Non-pigmented ciliary epithelial cell (primary cell): Measurements from ENCODE around the gene APOBEC4.
A peak's percentile ranks its signal among the peaks of the same experiment; 100 is the strongest.

Experiments
- DNase-seq: peaks from one replicate; pipeline ENCODE4 v3.0.0-alpha.2; 2010; ENCODE audit warnings: low read depth

APOBEC4 gene

DNA sequence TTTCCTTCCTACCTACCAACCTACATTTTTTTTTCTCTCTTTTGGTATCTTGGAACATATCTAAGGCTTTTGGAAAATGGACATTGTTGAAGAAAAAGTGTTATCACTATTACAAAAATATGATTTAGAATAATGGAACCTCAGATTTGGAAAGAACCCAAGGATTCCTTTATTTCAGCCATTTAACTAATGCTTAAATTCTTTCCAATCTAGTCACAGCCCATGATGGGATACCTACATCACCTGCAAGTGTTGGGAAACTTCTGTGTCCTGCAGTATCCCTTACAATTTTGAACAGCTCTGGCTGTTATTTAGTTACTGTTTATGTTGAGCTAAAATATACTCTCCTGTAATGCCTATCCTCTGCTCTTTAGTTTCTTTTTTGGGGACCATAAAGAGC is 22.3 kb upstream of the APOBEC4 start:
- DNase-seq: no peak

DNA sequence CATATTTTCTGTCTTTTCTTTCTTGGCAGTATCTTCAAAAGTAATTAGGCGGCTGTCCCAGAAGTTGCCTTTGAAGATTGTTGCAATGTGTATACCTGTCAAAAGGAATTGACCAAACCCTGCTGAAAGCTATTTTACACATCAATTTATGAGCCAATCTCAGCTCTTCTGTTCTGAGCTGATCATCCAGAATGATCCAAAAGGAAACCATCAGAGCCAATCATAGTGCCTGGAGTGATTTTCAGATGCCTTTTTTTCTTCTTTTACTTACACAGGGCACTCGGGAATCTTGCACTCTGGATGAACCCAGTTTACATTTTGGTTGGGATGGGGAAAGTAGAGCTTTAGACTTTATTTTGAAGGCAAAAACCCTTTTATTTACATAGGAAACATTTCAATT is 21.8 kb upstream of the APOBEC4 start:
- DNase-seq: no peak

DNA sequence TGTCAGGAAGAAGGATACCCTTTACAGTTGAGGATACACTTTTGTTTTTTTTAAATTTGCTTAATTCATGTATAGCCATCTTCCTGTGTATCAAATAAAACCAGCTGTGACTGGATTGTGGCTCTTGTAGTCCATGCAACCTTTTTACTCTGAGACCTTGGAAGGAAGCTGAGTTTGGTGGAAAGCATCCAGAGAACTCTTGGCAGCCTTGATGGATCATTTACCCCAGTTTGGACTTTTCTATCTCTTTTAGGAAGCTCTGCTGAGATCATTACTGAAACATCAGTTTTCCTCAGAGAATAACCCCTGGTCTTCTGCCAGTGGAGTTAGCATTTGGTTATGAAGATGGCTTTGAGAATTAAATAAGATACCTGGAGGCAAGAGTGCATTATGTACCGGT is 21.2 kb upstream of the APOBEC4 start:
- DNase-seq: no peak

DNA sequence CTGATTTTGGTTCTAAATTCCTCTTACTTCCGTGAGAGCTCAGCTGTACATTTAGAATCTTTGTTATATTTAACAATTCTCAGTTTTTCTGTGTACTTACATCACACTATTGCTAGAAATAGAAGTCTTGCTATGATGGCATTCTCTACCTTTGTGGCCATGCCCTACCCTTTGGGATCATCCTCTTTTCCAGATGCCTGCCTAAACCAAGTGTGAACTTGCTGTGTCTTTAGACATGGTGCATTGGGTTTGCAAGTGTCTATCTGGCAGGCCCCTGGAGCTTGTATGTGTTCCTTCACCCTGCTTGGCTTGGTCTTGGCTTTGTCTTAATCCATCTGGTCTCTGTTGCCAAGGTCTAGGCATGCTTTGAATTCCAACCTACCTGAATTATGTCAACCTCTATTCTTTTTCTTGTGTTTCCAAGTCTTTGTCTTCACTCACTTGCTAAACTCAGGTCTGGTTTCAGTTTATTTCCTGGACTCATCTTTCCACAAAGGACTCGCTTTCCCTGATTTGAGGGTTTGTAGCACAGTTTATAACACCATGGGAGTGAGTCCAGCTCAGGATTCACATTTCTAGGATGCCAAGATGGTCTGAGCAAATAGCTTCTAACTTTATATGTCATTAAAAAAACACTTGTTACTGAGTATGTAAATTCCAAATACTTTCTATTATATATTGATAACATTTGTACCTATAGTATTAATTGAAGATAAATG is 20.6 kb upstream of the APOBEC4 start:
- no peak for DNase-seq

DNA sequence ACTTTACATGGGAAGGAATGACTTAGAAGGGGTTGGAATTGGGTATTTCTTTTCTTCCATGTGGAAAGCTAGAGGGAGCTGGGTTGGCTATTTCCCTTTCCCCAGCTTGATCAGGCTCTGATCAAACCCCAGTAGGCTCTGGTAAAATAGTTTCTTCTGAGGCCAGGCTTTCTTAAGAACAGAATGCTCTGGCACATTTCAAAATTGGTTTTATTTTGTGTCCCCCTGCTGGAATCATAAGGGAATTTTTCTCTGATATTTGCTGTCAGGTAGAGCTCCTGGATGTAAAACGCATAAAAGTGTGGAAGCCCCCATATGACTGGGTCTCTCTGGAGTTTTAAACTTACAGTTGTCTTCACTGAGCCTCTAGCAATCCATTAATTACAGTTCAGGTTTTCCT is 17.1 kb upstream of the APOBEC4 start:
- no peak for DNase-seq

DNA sequence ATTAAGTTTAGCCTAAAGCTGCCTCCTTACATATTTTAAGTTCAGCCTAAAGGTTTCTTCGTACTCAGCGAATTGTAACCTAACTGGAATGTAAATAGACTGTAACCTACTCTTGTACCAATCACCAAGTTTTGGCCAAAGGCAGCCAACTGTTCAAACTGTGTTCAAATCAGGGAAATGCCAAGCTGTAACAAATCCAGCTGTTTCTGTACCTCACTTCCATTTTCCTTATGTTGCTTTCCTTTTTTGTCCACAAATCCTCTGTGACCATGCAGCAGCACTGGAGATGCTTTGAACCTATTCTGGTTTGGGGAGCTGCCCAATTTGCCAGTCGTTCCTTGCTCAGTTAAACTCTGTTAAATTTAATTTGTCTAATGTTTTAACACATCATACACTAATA is 3.2 kb upstream of the APOBEC4 start:
- no peak for DNase-seq

DNA sequence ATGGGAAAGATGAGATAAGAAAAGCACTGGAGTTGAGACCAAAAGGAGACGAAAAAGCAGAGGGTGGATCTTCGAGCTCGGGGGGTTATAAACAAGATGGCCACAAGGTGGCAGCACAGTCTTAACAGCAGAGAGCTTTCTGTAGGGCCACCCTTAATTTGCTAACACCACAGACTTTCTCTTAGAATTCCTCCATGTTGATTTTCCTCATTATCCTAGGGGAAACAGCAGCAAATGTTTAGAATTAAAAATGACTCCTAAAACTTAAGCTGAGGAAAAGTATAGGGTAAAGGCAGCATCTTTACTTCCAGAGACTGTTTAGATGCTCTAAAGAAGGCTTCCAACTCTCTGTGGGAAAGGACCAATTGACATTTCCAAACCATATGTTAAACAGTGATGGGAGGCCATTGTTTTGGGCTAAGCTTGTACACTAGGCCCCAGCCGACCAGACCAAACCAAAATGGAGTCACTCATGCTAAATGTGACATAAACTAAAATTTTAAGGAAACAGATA is 2.5 kb upstream of the APOBEC4 start:
- peak; percentile 52 for DNase-seq

DNA sequence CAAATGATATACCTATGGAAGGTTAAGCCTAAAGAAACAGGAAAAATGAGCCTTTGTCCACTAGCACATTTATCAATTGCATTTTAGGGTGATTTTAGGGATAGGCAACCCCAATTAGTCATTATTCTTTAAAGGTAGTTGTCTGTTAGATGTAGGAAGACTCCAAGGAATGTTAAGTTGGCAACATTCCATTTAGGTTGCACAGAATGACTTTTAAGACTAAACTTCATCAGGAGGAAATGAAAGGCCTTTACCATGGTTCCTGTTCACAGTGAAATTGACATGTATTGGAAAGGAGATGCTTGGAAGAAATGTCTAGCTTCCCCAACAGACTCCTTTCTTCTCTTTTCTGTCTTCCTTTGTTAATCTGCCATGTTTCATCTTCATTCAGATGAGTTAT is 1.6 kb upstream of the APOBEC4 start:
- no peak for DNase-seq

DNA sequence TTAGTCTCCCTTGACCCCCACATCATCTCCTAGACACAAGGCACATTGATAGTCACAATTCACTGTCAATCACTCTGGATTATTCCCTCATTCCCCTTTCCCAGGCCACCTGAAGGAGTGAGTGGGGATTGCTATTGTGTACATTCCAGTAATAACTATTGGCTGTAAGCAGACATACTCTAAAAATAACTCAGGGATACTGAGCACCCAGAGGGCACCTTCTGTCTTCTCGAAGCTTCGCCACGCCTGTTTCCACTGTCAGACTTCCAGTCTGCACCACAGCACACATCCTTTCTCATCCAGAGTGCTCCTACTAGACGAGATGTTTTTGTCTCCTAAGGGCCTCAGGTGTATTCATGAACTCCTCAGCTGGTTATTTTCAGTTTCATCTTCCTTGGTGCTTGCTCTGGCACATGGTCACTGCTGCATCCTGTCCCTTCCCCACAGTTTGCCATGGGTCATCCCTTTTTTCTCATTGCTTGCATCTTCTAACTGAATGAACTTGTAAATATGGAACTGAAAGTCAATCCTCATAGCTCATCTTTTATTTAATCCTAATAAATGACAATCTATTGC is 848 bp upstream of the APOBEC4 start:
- DNase-seq: no peak

DNA sequence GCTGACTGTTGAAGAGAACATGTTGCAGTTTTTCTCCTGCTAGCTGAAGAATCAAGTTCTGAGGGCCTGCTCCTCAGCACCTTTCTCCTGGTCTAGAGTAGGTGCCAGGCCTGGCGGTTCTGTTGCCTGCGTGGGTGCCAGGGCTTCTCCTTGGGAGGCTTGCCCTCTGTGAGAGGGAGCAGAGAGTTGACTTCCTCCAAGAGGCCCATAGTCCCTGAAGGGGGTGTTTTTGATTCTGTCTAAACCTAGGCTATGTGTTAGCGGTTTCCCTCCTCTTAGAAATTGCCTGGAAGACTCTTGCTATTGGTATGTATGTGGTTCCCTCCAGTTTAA is 312 bp upstream of the APOBEC4 start:
- no peak for DNase-seq

DNA sequence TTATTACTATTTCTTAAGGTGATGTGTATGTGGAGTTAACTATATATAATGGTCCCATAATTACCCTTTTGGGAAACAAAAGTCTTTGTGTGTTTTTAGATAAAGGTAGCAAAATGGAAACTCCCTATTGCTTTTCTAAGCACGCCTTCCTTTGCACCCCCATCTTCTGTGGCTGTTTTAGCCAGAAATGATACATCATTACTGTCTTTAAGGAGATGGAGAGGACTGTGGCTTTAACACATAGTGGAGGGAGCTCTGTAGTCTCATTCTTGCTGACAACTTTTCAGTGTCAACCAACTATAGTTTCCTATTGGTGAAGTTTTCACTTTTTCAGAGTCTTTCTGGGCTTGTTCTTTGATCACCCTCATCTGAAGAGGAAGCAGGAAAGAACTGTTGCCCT is 1.0 kb downstream of the APOBEC4 start:
- DNase-seq: no peak

DNA sequence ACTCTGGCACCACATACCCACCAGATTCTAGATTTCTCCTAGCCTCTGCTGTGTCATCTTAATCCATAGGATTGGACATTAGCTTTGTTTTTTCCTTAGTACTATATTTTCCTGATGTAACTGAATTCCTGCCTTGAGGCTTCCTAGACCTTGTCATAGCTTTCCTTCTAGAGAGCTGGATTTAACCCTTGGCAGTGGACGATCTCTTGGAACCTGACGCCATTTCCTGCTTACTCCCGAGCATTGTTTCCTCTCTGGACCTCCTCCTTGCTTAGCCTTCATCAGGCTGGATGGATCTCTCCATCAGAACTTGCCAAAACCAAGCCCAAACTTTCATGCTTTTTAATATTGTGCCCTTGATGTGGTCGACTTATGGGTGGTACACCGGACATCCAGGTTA is 1.5 kb downstream of the APOBEC4 start:
- no peak for DNase-seq

DNA sequence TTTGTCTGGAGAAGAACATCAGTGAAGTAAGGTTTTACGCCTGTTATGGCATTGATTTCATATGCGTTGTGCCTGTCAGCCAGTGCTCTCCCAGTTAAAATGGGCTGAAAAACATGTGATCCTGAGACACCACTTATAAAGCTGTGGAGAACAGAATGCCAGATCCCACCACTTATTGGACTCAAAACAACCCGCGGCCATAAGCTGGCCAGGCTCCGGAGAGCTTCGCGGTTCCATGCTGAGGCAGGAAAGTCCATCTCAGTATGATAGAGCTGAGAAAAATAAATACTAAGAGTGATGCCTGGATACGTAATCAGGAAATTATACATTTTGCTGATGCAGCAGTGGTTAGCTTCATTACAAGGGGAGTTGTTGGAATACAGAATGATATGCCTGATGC is 5.1 kb downstream of the APOBEC4 start:
- no peak for DNase-seq

DNA sequence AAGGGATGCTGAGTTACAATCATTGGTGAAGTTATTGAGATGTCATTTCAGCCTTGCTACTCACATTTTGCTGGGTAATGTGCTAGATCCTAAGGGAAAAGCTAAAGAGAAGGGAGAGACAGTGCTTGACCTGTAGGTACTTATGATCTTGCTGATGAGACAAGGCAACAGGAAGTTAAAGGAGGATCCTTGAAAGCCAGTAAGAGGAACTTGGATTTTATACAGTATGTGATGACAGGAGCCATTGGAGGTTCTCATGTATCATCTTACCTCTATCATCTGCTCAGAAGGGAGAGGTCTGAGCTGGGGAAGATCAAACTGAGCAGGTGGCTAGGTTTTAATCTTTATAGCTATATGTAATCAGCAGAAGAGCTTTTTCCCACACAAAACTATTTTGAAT is 6.3 kb downstream of the APOBEC4 start:
- DNase-seq: no peak

DNA sequence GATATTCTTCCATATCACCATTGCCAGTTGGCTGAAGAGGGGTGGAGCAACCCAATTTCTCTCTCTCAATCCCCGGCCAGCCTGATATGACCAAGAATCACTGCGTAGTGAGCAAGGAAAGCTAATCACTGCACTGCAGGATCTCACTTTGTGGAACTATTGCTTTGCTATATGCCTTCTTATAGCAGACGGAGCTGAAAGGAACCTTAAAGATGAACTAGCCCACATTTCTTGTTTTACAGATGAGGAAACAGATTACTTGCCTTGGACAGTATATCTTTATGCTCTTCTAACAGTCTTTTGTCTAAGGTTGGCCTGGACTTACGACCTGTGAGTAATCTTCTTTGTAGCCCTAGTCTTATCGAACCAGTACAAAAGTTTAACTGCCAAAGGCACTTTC is 7.6 kb downstream of the APOBEC4 start:
- no peak for DNase-seq

DNA sequence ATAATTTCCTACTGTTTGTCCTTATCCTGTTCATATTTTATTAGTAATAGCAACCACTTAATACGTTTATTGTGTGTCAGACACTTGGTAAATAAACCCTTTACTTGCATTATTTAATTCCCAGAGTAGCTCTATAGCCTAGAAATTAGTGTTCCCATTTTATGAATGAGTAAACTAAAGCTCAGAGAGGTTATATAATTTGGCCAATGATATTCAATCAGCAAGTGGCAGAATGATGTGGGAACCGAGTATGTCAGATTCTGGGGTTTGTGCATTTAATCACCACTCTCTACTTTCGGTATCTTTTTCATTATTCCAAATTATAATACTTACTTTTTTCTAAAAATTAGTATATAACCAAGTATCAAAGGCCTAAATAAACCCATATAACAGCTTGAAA is 10.9 kb downstream of the APOBEC4 start:
- DNase-seq: no peak

DNA sequence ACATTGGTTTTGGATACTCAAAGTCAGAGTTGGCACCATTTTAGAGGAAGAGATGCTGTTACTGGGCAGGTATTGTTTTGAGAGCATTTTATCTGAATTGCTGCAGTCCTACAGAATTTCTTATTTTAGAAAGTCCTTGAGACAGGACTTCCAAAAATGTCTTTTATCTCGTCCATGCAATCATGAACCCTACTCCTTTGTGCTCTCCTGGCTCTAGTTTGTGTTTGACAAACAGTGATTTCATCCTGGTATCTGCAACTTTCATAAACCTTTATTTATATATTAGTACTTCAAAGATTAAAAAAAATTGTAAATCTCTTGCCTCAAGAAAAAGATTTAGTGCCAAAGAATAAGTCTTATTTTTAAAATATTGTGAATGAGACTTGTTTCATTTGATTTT is 12.9 kb downstream of the APOBEC4 start:
- no peak for DNase-seq

DNA sequence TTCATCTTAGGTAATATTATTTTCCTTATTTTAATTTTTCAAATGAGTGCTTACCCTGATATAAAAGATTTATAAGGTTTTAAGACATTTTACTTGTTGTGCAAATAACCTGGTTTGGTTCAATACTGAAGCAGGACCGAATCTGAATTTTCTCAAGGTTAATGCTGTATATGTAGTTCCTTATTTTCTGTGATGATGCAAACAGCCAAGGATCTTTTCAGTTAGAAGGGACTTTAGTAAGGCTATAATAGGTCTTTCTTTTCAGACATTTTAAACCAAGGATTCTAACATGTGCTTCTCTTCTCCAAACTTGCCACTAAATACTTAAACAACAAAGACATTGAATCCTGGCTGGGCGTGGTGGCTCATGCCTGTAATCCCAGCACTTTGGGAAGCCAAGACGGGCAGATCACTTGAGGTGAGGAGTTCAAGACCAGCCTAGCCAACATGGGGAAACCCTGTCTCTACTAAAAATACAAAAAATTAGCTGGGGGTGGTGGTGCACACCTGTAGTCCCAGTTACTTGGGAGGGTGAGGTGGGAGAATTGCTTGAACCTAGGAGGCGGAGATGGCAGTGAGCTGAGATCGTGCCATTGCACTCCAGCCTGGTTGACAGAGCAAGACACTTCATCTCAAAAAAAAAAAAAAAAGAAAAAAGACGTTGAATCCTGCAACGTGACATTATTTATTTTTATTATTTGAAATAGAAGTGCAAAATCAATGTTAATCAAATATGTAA is 14.3 kb downstream of the APOBEC4 start:
- no peak for DNase-seq

DNA sequence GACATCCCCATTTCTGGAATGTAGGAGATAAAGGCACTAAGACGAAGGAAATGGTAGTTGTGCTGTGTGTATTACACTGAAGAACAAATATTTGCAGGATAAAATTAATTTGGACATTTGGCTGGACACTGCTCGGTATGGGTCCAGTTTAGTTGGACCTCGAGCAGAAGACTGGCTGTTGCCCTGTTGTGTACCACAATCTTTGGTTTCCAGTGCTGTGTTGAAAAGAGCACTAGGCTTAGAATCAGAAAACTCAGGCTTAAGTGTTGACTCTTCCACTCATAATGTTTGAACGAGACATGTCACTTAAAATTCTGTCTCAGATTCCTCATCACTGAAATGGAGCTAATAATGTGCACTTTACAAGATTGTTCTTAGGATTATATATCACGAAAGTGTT is 16.3 kb downstream of the APOBEC4 start:
- no peak for DNase-seq

DNA sequence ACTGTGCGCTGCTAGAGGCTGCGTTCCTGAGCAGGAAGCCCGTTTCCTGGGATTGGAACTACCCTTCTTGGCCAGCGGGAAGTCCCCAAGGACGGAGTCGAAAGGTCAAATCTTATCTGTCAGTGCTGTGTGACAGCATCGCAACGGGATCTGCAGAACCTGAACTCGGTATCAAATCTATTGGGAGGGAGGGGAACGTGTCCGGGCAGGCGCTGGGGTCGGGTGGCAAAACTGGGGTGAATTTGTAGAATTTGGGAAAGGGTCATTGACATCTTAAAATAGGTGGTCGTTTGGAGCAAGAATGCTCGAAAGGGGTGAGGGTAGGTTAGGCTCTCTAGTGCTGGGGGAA is 16.8 kb downstream of the APOBEC4 start:
- DNase-seq: no peak

DNA sequence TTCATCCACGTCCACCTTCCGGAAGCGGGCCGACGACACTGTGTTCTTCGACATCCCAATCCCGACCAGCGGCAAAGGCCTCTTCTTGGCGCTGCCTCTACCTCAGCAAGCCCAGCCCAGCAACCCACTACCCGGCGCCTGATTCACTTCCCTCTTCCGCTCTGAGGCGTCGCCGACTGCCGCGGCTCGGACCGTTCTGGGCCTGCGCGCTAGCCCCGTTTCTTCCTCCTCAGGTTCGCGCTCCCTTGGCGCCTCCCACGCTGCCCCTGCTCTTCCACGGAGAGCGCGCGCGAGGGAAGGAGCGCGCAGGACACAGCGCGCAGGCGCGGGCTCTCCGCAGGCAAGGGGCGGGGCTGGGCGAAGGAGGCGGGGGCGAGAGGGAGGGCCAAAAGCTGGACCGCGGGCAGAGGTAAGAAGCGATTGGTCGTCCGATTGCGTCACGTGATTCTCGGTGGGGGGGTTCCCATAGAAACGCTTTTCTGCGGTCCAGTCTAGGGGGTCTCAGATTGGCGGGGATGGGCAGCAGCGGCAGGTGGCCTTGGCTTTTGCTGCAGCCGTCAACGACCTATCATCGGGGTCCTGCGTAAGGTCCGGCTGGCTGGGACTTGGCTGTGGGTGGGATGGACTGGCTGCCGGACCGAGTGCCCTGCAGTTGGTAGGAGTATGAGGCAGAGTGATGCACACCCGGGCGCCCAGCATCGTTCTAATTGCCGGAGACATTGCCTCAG is 17.3 kb downstream of the APOBEC4 start, which contains the start of gene ARPC5:
Gene ARPC5 (minus strand): TSS at position 178 of the 728 bp plus-strand sequence. CDS start 124 bp downstream, at position 54.
- DNase-seq: peak; percentile 92

DNA sequence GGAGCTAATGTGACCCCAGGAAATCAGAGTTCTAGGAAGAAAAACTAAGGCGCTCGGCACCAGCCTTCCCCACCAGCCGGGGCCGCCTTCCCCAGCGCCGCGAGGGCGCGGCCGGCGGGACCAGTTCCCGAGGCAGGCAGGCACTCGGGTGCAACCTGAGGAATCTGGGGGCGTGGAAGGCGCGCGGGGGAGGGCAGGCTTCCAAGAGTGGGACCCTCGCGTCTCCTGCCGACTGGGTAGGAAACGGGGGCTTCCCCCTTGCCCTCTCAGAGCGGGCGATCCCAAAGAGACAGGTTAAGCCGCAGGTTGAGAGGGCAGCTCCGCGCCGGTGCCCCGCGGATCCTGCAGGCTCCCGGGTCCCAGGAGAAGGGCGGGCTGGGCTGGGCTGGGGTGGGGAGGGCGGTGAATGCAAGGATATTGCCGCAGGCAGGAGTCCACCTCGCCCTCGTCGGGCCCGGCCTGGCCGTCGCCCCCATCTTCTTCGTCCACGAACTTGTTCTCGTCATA is 18.0 kb downstream of the APOBEC4 start:
- no peak for DNase-seq
